Measurements from ENCODE around the gene SCFD2. TPM values are rescaled to one million over a fixed set of nuclear protein-coding genes. Genes with fewer than 3 reads are reported as not detected.

The SCFD2 gene
- total RNA-seq, 4 donors from 2014 or later = 13.1 to 27.4 (median 19.8) TPM

DNA sequence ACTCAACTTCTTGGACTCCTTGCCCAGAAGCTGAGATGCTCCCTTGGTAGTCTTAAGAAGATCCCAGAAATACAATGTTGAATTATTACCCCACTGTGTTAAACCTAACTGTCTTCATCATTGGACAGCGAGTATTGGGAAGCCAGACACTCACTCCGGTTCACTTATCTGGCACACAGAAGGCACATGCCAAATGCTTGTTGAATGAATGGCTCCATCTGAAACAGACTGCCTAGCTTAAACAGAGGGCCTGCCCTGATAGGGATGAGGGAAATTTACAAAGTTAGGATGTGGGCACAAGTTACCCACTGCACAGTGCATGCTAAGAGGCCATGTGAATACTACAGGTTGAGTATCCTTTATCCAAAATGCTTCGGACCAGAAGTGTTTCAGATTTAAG lies 424.4 kb downstream of the SCFD2 start:
- TF ChIP-seq, protein P1, sequence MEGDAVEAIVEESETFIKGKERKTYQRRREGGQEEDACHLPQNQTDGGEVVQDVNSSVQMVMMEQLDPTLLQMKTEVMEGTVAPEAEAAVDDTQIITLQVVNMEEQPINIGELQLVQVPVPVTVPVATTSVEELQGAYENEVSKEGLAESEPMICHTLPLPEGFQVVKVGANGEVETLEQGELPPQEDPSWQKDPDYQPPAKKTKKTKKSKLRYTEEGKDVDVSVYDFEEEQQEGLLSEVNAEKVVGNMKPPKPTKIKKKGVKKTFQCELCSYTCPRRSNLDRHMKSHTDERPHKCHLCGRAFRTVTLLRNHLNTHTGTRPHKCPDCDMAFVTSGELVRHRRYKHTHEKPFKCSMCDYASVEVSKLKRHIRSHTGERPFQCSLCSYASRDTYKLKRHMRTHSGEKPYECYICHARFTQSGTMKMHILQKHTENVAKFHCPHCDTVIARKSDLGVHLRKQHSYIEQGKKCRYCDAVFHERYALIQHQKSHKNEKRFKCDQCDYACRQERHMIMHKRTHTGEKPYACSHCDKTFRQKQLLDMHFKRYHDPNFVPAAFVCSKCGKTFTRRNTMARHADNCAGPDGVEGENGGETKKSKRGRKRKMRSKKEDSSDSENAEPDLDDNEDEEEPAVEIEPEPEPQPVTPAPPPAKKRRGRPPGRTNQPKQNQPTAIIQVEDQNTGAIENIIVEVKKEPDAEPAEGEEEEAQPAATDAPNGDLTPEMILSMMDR (IDR thresholded peaks at IDR 0.05; ENCODE audit: low read depth) = no peak

DNA sequence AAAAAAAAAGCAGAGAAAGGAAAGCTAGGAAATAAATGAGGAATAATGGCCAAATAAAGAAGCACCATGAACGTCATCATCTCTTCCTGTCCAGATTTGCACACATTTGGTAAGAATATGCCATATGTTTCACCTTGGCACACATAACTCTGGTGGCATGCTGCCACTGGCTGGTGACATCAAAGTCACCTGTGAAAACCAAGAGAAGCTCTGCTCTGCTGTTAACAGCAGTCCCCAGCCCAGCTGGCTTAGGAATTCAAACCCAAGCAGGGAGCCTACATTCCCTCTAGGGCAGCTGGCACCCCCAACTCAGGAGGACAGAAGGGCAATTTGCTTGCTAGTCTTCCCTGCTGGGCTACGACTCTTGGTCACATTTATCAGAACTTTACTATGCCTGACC lies 426.1 kb downstream of the SCFD2 start:
- TF ChIP-seq, protein P1 (IDR thresholded peaks at IDR 0.05; ENCODE audit: low read depth) = no peak

DNA sequence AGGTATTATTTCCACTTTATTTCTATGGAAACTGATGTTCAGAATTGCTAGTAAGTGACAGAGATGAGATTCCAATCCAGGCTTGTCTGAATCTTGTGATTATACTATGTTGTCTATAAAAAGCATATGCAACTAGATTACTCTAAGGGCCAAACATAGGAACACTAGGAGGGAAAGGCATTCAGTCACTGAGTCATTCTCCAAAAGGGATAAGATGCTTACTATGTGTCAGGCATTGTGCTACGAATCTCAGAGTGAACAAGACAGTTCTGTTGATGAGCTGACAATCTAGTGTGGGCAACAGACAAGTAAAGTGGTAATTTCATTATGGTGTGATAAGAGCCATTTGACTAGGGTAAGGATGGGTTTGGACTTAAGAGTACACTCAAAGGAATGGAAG lies 426.5 kb downstream of the SCFD2 start:
- TF ChIP-seq, protein P1 (IDR thresholded peaks at IDR 0.05; ENCODE audit: low read depth) = no peak

DNA sequence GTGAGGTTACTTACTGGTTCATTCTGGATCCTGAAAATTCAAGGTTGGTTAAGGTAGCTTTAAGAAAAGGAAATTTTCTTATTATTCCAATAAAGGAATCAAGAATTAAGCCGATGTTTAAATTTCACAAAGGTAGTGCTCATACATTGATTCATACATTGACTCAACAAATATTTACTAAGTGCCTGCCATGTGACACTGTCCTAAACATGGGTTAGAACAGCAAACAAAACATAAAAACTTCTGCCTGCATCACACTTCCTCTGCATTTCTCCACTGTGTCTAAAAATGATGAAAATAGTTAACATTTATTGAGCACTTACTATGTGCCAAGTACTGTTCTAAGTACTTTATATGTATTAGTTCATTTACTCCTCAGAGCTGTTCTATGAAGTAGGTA lies 428.0 kb downstream of the SCFD2 start:
- TF ChIP-seq, protein P1 (IDR thresholded peaks at IDR 0.05; ENCODE audit: low read depth) = no peak

DNA sequence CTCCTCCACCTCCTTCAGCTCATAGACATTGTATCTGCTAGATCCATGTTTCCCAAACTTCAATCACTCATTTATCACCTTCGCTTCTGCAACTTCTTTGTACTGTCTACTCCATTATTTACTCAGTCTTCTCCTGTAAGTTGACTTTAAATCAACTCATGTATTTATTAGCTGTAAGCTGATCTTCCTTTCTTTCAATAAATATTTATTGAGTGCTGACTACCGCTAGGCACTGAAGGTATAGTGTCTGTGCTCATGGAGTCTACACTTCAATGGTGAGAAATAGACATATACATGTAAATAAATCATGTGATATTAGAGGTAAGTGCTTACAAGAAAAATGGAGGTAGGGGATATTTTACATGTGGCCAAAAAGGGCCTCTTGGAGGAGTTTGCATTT lies 429.1 kb downstream of the SCFD2 start:
- TF ChIP-seq, protein P1 (IDR thresholded peaks at IDR 0.05; ENCODE audit: low read depth) = no peak

DNA sequence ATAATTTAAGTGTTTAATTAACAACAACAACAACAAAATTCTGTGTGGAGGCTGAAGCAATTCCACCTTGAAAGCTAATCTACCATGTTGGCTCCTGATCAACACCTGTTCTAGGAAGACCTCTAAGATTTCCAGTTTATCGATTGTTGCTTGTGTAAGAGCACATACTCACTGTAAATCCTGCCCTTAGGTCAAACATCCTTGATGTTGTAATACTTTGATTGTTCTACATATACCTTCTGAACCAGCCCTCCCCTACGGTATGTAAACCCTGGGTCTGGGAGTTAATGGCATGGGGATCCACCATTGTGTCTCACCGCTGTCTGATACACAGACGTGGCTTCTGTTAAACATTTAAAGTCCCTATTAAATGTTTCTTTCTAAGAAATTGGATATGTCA lies 430.5 kb downstream of the SCFD2 start:
- TF ChIP-seq, protein P1 (IDR thresholded peaks at IDR 0.05; ENCODE audit: low read depth) = no peak

DNA sequence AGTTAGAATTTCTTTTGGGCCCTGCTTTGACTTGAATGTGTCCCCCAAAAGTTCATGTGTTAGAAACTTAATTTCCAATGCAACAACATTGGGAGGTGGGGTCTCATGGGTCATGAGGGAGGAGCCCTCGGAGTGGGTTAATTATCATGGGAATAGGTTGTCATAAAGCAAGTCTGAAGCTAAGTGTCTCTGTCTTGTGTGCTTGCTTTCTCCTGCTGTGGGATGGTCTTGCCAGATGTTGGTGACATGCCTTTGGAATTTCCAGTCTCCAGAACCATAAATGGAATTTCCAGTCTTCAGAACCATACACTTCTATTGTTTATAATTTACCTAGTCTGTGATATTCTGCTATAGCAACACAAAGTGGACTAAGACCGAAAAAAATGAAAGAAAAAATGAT lies 432.1 kb downstream of the SCFD2 start:
- TF ChIP-seq, protein P1 (IDR thresholded peaks at IDR 0.05; ENCODE audit: low read depth) = no peak

Data from subcutaneous adipose tissue (tissue), 4 donors.